NCI-H2227 treated with DMSO at 0.1 percent for 48 hours (cell line): ENCODE data around the gene ATG2A.

Experiments
- DNase-seq: peaks from one replicate; lab custom pipeline; 2025; lab: John Stamatoyannopoulos, UW

ATG2A gene

DNA sequence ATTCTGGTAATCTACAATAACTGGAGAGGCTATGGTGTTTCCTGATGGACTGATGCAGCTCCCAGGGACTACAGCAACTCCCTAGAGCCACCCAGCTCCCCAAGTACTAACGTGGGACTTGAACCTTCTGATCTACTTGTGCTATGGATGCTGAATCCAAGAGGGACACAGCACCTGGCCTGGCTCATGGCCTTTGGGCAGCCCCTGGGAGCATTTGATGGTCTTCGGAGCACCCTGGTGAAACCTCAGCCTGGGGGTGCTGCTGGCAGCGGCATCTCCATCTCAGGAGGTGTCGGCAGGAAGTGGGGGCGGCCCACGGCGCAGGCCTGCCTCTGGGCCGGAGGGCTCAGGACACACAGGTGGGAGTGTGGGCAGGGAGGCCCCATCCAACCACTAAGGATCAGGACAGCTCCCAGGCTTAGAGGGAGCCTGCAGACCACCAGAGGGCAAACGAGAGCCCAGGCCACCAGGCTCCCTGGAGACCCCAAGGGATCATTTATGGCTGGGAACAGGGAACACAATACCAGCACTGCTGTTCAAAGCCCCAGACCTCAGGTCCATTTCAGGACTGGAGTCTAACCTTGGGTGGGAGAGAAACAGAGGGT lies 47.3 kb downstream of the ATG2A start:
- DNase-seq: no peak

GRCh38 chr11:64868904-64869570 lies 48.0 kb downstream of the ATG2A start:
- no peak for DNase-seq

DNA sequence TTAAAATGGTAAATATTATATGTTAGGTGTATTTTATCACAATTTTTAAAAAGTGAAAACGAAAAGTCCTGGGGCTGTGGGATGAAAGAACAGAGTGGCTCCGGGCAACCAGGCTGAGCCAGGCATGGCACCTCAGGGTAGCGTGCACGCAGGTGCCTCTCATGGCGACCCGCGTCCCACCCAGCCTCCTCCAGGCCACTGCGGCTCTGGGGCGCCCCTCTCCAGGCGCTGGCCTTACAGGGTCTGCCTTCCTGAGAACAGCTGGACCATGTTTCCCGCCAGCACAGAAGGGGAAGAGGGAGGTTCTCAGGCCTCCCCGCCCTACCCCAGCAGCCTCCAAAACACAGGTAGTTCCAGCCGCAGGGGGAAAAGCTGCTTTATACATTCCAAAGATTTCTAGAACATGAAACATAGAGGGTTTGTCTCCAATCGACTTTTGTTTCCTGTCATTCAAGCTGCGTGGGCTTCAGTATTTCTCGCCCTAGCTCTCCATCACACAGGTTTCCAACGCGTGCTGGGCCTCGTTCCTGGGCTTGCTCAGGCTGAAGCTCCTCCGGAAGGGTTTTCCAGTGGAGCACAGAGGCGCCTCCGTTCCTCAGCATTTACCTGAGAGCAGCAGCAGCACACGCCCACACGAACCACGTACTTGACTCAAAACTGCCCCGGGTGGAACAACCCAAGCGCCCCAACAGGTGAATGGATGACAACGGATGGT lies 49.1 kb downstream of the ATG2A start:
- no peak for DNase-seq

DNA sequence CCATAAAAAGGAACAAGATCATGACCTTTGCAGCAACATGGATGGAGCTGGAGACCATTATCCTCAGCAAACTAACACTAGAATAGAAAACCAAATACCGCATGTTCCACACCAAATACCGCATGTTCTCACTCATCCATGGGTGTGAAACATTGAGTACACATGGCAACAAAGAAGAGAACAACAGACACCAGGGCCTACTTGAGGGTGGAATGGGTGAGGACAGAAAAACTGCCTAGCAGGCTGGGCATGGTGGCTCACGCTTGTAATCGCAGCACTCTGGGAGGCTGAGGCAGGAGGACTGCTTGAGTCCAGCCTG lies 50.9 kb downstream of the ATG2A start:
- no peak for DNase-seq

DNA sequence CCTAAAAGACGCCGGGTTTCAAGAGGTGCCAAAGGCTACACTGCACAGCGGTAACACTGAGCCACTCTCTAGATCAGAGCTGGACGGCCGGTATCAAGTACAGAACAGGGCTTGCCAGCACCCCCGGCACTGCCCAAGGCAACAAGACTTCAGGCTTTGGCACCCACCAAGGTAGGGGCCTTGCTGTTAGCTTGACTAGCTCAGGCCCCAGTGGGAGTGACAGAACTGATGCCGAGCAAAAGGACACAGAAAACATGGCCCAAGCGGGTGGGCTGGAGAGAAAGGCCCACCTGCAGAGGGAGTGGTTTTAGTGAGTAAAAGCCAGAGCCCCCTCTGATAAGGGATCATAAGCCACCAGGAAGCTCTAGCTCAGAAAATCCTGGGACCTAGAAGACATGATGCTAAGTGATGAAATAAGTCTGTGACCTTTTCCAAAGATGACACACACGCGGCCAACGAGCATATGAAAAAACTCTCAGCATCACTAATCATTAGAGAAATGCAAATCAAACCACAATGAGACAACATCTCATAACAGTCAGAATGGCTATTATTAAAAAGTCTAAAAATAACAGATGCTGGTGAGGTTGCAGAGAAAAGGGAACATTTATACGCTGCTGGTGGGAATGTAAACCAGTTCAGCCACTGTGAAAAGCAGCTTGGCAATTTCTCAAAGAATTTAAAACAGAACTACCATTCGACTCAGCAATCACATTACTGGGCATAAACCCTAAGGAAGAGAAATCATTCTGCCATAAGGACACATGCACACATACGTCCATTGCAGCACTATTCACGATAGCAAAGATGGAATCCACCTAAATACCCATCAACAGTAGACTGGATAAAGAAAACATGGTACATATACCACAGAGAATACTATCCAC lies 51.5 kb downstream of the ATG2A start:
- DNase-seq: no peak

DNA sequence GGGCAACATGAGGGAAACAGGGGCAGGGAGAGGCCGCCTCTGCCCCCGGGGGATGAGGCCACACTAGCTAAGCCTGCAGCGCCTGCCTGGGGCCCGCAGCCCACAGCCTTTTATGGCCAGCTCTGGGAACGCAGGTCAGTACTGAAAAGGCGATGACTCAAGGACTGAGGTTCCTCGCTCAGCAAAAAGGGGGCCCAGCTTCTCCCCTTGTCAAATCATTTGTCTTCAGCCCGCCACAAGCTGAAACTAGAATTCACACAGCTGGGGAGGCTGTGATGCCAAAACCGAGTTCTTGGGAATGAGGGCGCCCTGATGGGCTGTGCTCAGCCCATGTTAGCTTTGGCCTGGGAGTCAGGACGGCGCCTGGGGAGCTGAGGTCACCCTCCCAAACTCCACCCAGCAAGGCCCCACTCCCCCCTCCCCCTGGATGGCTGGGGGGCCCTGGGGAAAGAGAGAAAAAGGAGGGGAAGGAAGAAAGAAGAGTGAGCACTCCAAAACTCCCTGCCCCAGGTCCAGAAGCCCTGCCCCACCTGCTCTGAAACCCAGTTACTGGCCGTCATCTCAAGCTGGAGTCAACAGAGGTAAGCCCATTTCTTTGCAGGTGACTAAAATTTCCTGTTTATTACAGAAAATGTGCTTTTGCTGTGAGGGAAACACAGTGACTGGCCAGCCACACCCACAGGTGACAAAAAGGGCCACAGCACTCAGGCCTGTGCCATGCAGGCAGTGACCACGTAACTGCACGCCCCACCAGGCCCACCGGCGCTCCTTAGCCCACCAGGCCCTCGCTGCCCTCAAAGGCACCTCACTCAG lies 52.3 kb downstream of the ATG2A start:
- no peak for DNase-seq

- no peak for DNase-seq
Measured at GRCh38 chr11:64864135-64864472, 52.9 kb downstream of the ATG2A start.

DNA sequence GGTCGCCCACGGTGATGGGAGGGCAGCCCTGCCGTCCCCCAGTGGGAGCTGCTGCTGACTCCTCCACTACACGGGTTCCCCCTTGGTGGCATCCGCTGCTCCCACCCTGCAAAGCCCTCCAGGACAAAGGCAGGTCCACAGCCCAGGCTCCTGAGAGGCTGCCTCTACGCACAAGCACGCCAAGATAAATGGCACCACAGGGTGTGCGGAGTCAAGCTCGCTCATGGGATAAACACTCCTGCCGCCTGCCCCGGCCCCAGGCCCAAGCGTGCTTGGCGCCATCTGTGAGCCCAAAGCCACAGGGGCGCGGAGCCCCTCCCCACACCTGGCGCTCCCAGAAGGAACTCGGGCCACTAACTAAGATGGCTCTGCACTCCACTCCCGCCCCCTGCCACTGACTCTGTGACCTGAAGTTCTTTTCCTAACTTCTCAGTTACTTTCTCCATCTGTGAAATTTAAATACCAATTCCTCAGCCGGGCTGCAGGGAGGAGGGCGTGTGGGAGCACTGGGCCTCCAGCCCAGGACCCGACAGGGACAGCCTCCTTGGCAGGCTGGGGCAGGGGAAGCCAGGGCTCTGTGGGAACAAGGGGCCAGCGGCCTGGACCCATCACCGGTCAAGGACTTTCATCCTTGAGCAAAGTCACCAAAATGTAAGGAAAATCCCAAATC lies 53.5 kb downstream of the ATG2A start:
- peak; percentile 25 for DNase-seq

GRCh38 chr11:64862987-64863390 lies 54.0 kb downstream of the ATG2A start:
- DNase-seq: no peak

DNA sequence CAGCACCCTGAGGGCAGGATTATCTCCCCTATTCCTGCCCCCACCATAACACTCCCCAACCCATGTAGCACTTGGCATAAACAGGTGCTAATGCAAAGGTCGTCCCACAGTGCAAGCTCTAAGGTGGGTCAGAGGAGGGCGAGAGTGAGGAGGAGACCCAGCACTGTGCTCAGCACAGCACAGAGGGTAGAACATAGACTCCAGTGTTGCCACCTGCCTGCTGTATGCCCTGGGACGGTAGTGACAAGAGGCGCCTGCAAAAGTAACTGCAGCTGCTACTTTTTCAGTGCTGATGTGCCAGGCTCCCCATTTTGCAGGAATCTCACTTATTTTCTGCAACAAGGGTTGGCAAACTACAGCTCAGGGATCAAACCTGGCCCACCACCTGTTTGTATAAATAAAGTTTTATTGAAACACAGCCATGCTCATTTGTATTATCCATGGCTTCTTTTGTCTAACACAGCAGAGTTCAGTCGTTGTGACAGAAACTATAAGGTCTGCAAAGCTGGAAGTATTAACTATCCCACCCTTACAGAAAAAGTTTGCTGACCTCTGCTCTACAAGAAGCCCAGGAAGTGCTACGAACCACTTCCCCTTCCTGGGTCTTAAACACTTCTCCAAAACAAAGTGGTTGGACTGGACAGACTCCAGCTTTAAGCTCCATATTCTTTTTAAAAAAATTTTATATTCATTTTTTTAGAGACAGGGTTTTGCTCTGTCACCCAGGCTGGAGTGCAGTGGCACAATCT lies 55.6 kb downstream of the ATG2A start:
- no peak for DNase-seq

- no peak for DNase-seq
Measured at GRCh38 chr11:64859542-64860414, 57.2 kb downstream of the ATG2A start.

- DNase-seq: no peak
Measured at GRCh38 chr11:64858467-64859263, 58.3 kb downstream of the ATG2A start.

DNA sequence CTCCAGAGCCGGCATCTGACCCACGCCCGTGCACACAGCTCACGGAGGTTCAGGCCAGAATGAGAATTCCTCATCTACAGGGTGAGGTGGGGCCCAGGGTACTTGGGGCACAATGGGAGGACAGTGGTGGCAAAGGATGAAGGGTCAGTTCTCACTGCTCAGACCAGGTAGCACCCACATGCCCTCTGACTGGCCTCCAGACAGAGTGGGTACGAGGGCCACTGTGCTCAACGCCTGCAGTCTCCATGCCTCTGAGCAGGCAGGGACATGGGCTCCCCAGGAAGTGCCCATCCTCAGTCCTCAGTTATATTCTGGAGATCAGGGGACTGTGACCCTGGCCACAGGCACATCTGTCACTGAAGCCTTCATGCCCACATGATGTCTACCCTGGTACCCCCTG lies 59.5 kb downstream of the ATG2A start:
- no peak for DNase-seq

GRCh38 chr11:64856382-64857227 lies 60.4 kb downstream of the ATG2A start:
- DNase-seq: no peak

DNA sequence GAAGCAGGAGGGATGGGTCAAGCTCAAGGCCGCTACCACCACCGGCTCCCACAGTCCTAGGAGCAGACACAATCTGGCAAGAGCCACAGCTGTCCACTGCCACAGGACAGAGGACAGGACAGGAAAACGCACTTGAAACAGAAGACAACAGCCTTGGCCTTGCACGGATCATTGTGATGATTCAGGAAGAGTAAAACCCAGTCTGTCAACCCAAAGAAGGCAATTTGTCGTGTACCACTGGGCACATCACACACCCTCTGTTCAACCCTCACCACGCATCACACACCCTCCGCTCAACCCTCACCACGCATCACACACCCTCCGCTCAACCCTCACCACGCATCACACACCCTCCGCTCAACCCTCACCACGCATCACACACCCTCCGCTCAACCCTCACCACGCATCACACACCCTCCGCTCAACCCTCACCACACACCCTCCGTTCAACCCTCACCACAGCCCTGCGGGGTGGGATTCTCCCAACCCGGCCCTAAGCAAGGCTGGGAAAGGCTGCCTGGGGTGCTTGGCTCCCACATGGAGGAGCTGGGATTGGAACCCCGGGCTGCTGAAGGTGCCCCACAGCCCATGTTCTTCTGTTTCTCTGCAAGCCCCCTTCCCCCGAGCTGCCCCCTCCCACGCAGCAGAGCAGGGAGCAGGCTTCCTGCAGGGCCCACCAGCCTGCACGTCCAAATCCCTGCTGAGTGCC lies 61.3 kb downstream of the ATG2A start:
- DNase-seq: no peak

DNA sequence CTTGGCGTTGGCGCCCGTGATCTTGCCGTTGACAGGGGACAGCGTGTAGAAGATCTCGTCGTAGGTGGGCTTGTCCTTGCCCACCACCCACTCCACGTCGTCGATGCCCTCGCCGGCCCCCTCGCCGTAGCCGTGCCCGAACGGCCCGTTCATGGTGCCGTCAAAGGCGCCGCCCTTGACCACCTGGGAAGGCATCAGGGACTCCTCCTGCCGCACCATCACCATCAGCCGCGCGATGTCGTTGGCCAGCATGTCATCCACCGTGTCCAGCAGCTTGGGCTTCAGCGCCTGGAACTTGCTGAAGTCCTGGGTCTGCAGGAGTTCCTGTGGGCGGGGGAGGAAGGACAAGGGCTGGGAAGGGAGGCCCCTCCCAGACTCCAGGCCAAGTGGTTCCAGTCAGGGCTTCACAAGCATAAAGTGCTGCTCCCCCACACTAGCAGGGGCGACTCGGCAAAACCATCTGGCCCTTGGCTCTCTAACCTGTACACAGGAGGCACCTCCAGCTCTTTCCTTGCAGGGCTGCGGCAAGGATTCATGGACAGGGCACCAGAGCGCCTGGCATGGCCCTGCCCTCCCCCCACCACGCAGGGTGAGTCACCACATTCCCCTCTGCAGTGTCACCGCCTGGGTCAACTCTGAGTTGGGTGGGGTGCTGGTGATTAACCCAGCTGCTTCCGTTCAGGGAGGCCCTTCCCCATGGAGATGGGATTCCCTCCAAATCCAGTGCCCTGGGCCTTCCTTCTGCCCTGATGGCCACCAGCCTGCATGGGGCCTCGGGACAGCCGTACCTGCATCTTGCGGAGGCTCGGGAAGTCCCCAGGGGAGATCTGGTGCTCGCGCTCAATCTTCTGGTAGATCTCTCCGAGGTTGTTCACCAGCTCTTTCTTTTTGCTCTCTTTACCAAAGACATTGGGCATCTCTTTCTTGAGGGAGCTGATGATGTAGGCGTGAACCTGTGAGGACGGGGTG lies 62.2 kb downstream of the ATG2A start:
- DNase-seq: no peak
